ENCODE results near the gene HBD.

The HBD gene

DNA sequence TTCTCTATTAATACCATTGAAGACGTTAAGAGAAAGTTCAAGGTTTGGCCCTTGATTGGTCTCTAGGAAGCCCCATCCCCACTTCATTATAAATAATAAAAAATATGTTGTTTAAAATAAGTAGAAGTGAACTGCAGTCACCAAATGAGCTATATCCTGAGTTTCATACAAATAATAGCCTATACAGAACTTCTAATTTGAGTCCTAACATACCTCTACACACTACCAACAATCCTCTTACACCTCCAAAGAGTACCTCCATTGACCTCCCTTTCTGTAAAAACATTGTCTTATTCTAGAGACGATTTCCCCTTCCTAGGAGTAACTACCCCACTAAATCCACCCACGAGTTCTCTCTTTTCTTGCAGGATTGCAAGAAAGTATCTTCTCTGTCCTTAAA lies 7.2 kb upstream of the HBD start:
- no peak for DNase-seq (ENCODE audit: insufficient read length)
- TF ChIP-seq TAF1 (IDR thresholded peaks at IDR 0.05; ENCODE audit: borderline replicate concordance, low read depth, low read length) (no peak), POLR2AphosphoS5 (IDR thresholded peaks at IDR 0.05; ENCODE audit: low read depth, low read length) (no peak), POLR2A (IDR thresholded peaks at IDR 0.05; ENCODE audit: low read depth, low read length) (no peak)
- FAIRE-seq = no peak

DNA sequence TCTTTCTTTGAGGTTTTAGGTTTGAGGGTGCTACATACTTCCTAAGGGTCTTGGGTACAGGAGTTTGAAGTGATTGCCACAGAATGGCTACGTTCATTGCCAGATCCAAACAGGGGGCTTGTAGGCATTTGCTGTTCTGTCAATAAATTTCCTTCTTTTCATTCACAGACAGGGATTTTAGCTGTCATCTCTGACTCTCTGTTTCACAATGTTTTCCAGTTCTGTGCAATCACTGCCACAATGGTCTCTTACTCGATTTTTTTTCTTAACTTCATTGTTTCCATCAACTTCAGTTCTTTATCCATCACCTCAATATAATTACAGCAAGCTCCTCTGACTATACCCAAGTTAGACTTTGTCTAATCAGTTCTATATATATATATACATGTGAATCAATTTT lies 6.2 kb upstream of the HBD start:
- DNase-seq (ENCODE audit: insufficient read length) (no peak), FAIRE-seq (peak; percentile 30)
- TF ChIP-seq POLR2A (IDR thresholded peaks at IDR 0.05; ENCODE audit: low read depth, low read length) (no peak), POLR2AphosphoS5 (IDR thresholded peaks at IDR 0.05; ENCODE audit: low read depth, low read length) (no peak), TAF1 (IDR thresholded peaks at IDR 0.05; ENCODE audit: borderline replicate concordance, low read depth, low read length) (no peak)

DNA sequence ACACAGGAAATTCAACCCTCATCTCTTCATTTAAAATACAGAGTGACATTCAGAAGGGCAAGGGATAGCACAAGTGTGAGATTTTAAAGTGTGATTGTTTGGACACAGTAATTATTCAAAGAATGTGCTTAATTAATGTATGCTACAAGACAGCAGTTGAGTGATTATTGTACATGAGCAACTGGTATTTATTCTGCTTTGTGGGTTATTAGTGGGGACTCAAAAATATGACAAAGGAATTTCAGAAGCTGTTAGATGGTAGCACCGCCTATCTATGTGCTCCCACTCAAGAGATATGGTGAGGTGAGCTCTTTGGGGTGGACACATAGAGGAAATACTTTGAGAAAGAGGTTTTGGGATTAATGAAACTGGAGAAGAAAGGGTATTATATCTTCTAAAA lies 5.8 kb upstream of the HBD start:
- DNase-seq (ENCODE audit: insufficient read length) (no peak), FAIRE-seq (no peak)
- TF ChIP-seq POLR2AphosphoS5 (IDR thresholded peaks at IDR 0.05; ENCODE audit: low read depth, low read length) (no peak), POLR2A (IDR thresholded peaks at IDR 0.05; ENCODE audit: low read depth, low read length) (no peak), TAF1 (IDR thresholded peaks at IDR 0.05; ENCODE audit: borderline replicate concordance, low read depth, low read length) (no peak)

DNA sequence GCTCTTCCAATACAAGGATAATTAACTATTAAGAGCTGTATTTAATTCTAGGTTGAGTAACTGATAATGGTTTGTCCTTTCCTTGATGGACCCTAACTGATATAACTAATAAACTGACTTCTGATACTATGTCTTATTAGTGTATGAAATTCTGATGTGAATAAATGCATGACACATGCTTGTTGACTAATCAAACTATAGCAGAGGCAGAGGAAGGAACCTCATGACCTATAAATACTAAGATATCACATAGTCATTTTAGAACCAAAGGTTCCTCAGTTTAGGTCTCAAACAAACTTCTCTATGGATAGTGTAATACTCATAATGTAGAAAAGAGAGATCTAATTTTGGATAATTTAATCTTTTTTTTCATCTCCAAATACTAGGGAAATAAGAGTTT lies 4.8 kb upstream of the HBD start:
- TF ChIP-seq POLR2AphosphoS5 (IDR thresholded peaks at IDR 0.05; ENCODE audit: low read depth, low read length) (no peak), POLR2A (IDR thresholded peaks at IDR 0.05; ENCODE audit: low read depth, low read length) (no peak), TAF1 (IDR thresholded peaks at IDR 0.05; ENCODE audit: borderline replicate concordance, low read depth, low read length) (no peak)
- FAIRE-seq (no peak), DNase-seq (ENCODE audit: insufficient read length) (no peak)

DNA sequence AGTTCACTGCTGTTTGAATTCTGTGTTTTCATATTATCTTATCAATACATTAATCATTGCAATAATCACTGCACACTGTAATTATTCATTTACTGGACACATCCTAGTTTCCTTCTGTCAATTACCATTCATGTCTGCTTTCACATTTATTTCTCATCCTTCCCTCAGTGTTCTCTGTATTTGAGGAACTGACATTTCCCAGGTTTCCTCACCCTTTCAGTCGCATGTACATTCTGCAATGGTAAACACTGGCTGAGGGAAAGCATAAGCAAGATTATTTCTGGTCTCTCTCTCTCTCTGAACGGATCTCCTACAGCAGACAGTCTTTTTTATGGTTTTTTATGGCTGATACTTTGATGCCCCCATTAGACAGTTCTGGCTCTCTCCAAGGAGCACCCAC lies 4.2 kb upstream of the HBD start:
- TF ChIP-seq POLR2A (IDR thresholded peaks at IDR 0.05; ENCODE audit: low read depth, low read length) (no peak), POLR2AphosphoS5 (IDR thresholded peaks at IDR 0.05; ENCODE audit: low read depth, low read length) (no peak), TAF1 (IDR thresholded peaks at IDR 0.05; ENCODE audit: borderline replicate concordance, low read depth, low read length) (no peak)
- DNase-seq (ENCODE audit: insufficient read length) = no peak
- FAIRE-seq = no peak

DNA sequence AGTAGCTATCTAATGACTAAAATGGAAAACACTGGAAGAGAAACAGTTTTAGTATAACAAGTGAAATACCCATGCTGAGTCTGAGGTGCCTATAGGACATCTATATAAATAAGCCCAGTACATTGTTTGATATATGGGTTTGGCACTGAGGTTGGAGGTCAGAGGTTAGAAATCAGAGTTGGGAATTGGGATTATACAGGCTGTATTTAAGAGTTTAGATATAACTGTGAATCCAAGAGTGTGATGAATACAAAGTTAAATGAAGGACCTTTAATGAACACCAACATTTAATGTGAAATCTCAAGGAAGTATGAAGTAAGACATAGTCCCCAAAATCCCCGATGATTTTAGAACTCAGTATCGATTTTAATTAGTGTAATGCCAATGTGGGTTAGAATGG lies 3.1 kb upstream of the HBD start:
- no peak for FAIRE-seq
- no peak for DNase-seq (ENCODE audit: insufficient read length)
- TF ChIP-seq POLR2AphosphoS5 (IDR thresholded peaks at IDR 0.05; ENCODE audit: low read depth, low read length) = no peak
- TF ChIP-seq POLR2A (IDR thresholded peaks at IDR 0.05; ENCODE audit: low read depth, low read length) = no peak
- TF ChIP-seq TAF1 (IDR thresholded peaks at IDR 0.05; ENCODE audit: borderline replicate concordance, low read depth, low read length) = no peak

DNA sequence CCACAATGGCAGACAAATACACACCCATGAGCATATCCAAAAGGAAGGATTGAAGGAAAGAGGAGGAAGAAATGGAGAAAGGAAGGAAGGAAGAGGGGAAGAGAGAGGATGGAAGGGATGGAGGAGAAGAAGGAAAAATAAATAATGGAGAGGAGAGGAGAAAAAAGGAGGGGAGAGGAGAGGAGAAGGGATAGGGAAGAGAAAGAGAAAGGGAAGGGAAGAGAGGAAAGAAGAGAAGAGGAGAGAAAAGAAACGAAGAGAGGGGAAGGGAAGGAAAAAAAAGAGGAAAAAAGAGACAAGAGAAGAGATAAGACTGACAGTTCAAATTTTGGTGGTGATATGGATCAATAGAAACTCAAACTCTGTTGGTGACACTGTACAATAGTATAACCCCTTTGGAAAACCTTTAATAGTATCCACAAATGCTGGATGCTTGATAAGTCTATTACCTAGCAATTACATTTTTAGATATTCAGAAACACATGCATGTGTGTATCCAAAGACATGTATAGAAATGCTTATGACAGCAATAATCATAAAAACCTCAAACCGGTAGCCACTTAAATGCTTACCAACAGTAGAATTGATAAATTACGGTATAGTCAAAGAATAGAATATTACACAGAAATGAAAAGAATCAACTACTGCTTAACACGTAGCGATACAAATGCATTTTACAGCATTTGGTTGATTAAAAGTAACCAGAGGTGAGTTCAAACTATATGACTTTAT lies 1.2 kb upstream of the HBD start:
- no peak for DNase-seq (ENCODE audit: insufficient read length)
- FAIRE-seq = no peak

DNA sequence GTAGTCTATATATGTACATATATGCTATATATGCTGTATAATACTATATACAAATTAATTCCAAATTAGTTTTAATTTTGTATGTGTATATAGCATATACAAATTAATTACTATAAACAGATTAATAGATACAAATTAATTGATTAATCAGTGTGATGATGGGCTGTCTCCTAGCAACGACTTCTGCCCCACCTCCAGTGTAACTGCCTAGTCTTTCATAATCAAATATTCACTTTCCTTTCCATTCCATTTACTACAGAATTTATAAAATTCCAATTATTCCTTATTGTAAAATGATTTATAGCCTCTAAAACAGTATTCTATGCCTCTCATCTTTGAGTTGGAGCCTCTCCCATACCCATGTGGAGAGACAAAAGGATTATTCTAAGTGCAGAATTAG lies 976 bp downstream of the HBD start:
- DNase-seq (ENCODE audit: insufficient read length) = no peak
- no peak for FAIRE-seq
- no peak for TF ChIP-seq POLR2A (IDR thresholded peaks at IDR 0.05; ENCODE audit: low read depth, low read length)
- TF ChIP-seq POLR2AphosphoS5 (IDR thresholded peaks at IDR 0.05; ENCODE audit: low read depth, low read length) = no peak
- TF ChIP-seq TAF1 (IDR thresholded peaks at IDR 0.05; ENCODE audit: borderline replicate concordance, low read depth, low read length) = no peak

More for the DNA sequence above, 1.2 kb upstream of the HBD start:
- TF ChIP-seq POLR2AphosphoS5 (IDR thresholded peaks at IDR 0.05; ENCODE audit: low read depth, low read length) (no peak), POLR2A (IDR thresholded peaks at IDR 0.05; ENCODE audit: low read depth, low read length) (no peak), TAF1 (IDR thresholded peaks at IDR 0.05; ENCODE audit: borderline replicate concordance, low read depth, low read length) (no peak)

DNA sequence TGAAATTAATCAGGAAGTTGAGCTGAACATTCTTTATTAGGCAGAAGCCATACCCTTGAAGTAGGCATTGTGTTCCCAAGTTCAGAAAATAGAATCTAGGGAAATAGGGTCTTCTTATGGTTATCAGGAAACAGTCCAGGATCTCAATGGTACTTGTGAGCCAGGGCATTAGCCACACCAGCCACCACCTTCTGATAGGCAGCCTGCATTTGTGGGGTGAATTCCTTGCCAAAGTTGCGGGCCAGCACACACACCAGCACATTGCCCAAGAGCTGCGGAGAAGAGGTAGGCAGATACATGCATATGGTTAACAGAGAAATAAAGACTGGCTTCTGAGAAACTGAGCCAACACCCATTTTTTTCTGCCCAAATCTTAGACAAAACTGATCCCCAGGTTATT lies 1.5 kb downstream of the HBD start:
- FAIRE-seq = peak; percentile 62
- TF ChIP-seq POLR2A (IDR thresholded peaks at IDR 0.05; ENCODE audit: low read depth, low read length) (no peak), POLR2AphosphoS5 (IDR thresholded peaks at IDR 0.05; ENCODE audit: low read depth, low read length) (no peak), TAF1 (IDR thresholded peaks at IDR 0.05; ENCODE audit: borderline replicate concordance, low read depth, low read length) (no peak)

DNA sequence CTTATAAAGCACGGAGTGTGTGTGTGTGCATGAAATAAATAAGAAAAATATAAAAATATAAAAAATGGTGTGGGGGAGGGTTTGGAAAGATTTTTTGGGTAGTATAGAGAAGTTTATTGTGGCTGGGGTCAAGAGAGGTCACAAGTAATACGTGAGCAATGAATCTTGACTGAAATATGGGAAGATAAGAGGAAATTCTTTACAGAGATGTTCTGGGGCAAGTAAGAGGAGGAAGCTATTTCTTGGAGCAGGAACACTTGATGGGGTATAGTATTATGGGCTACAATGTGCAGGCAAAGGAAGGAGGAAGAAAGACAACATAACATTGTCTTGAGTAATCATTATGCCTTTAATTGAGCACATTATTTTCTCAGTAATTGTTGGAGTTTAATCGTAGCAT lies 2.1 kb downstream of the HBD start:
- FAIRE-seq = no peak
- TF ChIP-seq TAF1 (IDR thresholded peaks at IDR 0.05; ENCODE audit: borderline replicate concordance, low read depth, low read length) (no peak), POLR2A (IDR thresholded peaks at IDR 0.05; ENCODE audit: low read depth, low read length) (no peak), POLR2AphosphoS5 (IDR thresholded peaks at IDR 0.05; ENCODE audit: low read depth, low read length) (no peak)

More for the DNA sequence above, 1.5 kb downstream of the HBD start:
- no peak for DNase-seq (ENCODE audit: insufficient read length)

DNA sequence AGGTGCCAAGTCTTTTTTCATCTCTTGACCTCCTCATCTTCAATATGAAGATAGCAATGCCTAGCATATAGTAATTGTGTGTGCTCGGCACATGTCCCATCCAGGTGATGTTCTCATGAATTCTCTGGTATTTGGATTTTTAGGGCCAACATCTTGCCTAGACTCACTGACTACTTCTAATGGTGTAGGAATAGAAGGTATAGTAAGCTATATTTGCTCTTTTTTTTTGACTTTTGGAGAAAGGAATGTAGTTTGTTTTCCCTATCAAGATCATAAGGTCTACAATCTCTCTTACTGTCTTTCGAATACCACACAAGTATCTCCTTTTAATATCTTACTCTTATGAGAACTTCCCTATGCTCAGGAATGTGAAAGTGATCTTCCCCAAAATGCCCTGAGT lies 3.2 kb downstream of the HBD start:
- no peak for DNase-seq (ENCODE audit: insufficient read length)
- no peak for FAIRE-seq
- TF ChIP-seq TAF1 (IDR thresholded peaks at IDR 0.05; ENCODE audit: borderline replicate concordance, low read depth, low read length) (no peak), POLR2A (IDR thresholded peaks at IDR 0.05; ENCODE audit: low read depth, low read length) (no peak), POLR2AphosphoS5 (IDR thresholded peaks at IDR 0.05; ENCODE audit: low read depth, low read length) (no peak)

More for the DNA sequence above, 2.1 kb downstream of the HBD start:
- no peak for DNase-seq (ENCODE audit: insufficient read length)

DNA sequence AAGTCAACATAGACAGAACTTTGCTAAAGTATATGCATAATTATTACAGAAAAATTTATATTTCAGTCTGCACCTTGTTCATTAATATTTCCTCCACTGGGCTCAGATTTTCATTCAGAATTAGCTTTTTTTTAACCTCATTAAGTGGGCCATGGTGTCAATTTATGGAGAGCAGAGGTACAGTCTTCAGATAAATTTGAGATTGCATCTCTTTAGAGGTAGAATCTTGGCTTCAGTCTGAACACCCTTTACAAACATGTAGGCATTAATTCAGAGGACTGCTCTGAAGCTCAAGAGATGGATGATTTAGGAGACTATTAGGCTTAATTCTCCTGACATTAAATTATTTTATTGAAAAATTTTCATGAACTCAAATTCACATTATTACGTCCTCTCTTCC lies 4.0 kb downstream of the HBD start:
- TF ChIP-seq POLR2A (IDR thresholded peaks at IDR 0.05; ENCODE audit: low read depth, low read length) (no peak), POLR2AphosphoS5 (IDR thresholded peaks at IDR 0.05; ENCODE audit: low read depth, low read length) (no peak), TAF1 (IDR thresholded peaks at IDR 0.05; ENCODE audit: borderline replicate concordance, low read depth, low read length) (no peak)
- no peak for FAIRE-seq
- DNase-seq (ENCODE audit: insufficient read length) = no peak
